Measurements from ENCODE around the gene RNF133. TPM values are rescaled to one million over a fixed set of nuclear protein-coding genes. Genes with fewer than 3 reads are reported as not detected.

RNF133 gene
- total and polyA plus RNA-seq, 2 experiments from 2014 or later = 0.80 TPM; not detected in 1

DNA sequence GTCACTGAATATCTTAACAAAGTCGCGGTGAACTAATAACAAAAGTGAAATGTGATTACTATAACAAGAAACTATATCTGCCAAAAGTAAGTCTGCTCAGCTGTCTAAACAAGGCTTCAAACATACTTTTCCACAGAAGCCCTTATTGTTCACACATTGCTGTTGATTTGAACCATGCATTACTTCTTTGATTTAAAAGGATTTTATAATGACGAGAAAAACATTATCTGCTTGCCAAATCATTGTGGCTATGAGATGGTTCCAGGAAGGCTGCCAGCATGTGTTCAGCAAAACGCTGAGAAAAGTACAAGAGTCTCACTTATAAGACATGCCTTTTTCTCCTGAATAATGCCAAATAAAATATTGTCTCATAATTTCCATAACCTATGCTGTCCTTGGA, 24.4 kb downstream of the RNF133 start:
- no peaks in the 10 kb centered on the region for H3K27me3 ChIP-seq
- no peaks in the 10 kb centered on the region for H3K36me3 ChIP-seq
- no peak overlapping the region for H3K4me3 ChIP-seq
- TF ChIP-seq, protein P1, sequence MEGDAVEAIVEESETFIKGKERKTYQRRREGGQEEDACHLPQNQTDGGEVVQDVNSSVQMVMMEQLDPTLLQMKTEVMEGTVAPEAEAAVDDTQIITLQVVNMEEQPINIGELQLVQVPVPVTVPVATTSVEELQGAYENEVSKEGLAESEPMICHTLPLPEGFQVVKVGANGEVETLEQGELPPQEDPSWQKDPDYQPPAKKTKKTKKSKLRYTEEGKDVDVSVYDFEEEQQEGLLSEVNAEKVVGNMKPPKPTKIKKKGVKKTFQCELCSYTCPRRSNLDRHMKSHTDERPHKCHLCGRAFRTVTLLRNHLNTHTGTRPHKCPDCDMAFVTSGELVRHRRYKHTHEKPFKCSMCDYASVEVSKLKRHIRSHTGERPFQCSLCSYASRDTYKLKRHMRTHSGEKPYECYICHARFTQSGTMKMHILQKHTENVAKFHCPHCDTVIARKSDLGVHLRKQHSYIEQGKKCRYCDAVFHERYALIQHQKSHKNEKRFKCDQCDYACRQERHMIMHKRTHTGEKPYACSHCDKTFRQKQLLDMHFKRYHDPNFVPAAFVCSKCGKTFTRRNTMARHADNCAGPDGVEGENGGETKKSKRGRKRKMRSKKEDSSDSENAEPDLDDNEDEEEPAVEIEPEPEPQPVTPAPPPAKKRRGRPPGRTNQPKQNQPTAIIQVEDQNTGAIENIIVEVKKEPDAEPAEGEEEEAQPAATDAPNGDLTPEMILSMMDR (IDR thresholded peaks at IDR 0.05; ENCODE audit: low read depth, low read length) = no peak
- peak in 1 of 2 donors; percentile 65 for DNase-seq (ENCODE audit: low read depth in 1 of 2, low spot score in 1 of 2)
- no peaks in the 10 kb centered on the region for H3K9me3 ChIP-seq (ENCODE audit: low read depth)
- no peak overlapping the region for H3K27ac ChIP-seq
- H3K4me1 ChIP-seq (ENCODE audit: low read depth) = no peaks in the 10 kb centered on the region

DNA sequence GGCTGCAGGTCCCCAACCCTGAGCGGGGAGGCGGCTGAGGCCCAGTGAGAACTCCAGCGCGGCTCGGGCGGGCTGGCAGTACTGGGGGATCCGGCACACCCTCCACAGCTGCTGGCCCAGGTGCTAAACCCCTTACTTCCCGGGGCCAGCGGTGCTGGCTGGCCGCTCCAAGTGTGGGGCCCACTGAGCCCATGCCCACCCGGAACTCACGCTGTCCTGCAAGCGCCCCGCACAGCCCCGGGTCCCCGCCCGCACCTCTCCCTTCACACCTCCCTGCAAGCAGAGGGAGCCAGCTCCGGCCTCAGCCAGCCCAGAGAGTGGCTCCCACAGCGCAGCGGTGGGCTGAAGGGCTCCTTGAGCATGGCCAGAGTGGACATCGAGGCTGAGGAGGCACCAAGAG, 25.0 kb downstream of the RNF133 start:
- Histone ChIP-seq H3K4me1 (ENCODE audit: low read depth) (no peaks in the 10 kb centered on the region), H3K27me3 (no peaks in the 10 kb centered on the region), H3K36me3 (no peaks in the 10 kb centered on the region), H3K9me3 (ENCODE audit: low read depth) (no peaks in the 10 kb centered on the region), H3K27ac (no peak overlapping the region), H3K4me3 (no peak overlapping the region)
- DNase-seq (ENCODE audit: low read depth in 1 of 2, low spot score in 1 of 2) = no peak
- TF ChIP-seq, protein P1 (IDR thresholded peaks at IDR 0.05; ENCODE audit: low read depth, low read length) = no peak

DNA sequence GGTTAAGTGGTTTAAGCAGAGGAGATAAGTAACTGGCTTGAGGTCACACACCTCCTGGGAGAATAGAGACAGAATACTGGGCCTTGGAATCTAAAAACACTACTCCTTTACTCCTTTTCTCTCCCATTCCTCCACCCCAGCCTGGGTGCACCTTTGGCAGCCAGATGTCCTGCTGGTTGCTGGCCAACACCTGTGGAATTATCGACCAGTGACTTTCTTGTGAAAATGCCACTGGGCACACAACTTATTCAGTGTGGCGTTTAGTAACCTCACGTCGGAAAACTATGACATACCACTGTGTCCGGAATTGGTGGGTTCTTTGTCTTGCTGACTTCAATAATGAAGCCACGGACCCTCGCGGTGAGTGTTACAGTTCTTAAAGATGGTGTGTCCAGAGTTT, 26.4 kb downstream of the RNF133 start:
- DNase-seq (ENCODE audit: low read depth in 1 of 2, low spot score in 1 of 2) = no peak
- Histone ChIP-seq H3K27me3 (no peaks in the 10 kb centered on the region), H3K4me1 (ENCODE audit: low read depth) (no peaks in the 10 kb centered on the region), H3K36me3 (no peaks in the 10 kb centered on the region), H3K9me3 (ENCODE audit: low read depth) (no peaks in the 10 kb centered on the region), H3K27ac (no peak overlapping the region), H3K4me3 (no peak overlapping the region)
- TF ChIP-seq, protein P1 (IDR thresholded peaks at IDR 0.05; ENCODE audit: low read depth, low read length) = no peak

DNA sequence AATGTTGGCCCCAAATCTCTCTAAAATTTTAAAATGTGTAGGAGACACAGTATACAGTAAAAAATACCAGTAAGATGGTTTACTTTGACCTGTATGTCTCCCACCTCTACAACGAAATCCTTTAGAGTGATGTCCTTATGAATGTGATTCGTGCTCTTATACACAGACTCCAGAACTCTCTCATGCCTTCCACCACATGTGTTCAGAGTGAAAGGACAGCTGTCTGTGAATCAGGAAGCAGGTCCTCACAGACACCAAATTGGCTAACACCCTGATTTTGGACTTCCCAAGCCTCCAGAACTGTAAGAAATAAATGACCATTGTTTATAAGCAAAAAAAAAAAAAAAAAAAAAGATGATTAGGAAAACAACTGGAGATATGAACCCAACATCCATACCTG, 35.2 kb downstream of the RNF133 start:
- Histone ChIP-seq H3K36me3 (no peaks in the 10 kb centered on the region), H3K4me1 (ENCODE audit: low read depth) (no peaks in the 10 kb centered on the region), H3K9me3 (ENCODE audit: low read depth) (no peaks in the 10 kb centered on the region), H3K4me3 (no peak overlapping the region), H3K27me3 (no peaks in the 10 kb centered on the region), H3K27ac (no peak overlapping the region)
- TF ChIP-seq, protein P1 (IDR thresholded peaks at IDR 0.05; ENCODE audit: low read depth, low read length) = no peak
- no peak for DNase-seq (ENCODE audit: low read depth in 1 of 2, low spot score in 1 of 2)

DNA sequence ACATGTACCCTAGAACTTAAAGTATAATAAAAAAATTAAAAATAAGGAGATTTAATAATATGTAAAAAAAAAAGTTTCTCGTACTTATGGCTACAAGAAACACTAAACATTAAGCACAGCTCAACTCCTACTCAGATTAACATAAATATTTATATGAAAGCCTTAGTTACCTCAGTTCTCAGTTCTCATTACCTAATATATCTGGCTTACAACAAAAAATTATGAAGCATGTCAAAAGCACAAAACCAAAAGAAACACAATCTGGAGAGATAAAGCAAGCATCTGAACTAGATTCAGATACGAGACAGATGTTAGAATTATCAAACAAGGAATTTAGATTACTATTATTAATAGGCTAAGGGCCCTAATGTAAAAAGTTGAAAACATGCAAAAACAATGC, 40.1 kb downstream of the RNF133 start:
- TF ChIP-seq, protein P1 (IDR thresholded peaks at IDR 0.05; ENCODE audit: low read depth, low read length) = no peak
- H3K4me3 ChIP-seq = no peak overlapping the region
- H3K27ac ChIP-seq = no peak overlapping the region
- H3K4me1 ChIP-seq (ENCODE audit: low read depth) = no peaks in the 10 kb centered on the region
- no peaks in the 10 kb centered on the region for H3K27me3 ChIP-seq
- no peaks in the 10 kb centered on the region for H3K36me3 ChIP-seq
- no peaks in the 10 kb centered on the region for H3K9me3 ChIP-seq (ENCODE audit: low read depth)
- no peak for DNase-seq (ENCODE audit: low read depth in 1 of 2, low spot score in 1 of 2)

DNA sequence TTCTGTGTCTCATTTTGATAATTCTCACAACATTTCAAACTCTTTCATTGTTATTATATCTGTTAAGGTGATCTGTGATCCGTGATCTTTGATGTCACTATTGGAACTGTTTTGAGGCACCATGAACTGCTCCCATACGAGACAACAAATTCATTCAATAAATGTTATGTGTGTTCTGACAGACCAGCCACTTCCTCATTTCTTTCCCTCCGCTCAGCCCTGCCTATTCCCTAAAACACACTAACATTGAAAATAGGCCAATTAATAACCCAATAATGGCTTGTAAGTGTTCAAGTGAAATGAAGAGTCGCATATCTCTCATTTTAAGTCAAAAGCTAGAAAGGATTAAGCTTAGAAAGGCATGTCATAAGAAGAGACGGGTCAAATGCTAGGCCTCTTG, 45.2 kb downstream of the RNF133 start:
- TF ChIP-seq, protein P1 (IDR thresholded peaks at IDR 0.05; ENCODE audit: low read depth, low read length) = no peak

More for the DNA sequence above, 45.2 kb downstream of the RNF133 start:
- Histone ChIP-seq H3K27ac (no peak overlapping the region), H3K4me1 (ENCODE audit: low read depth) (no peaks in the 10 kb centered on the region), H3K36me3 (no peaks in the 10 kb centered on the region), H3K27me3 (no peaks in the 10 kb centered on the region), H3K4me3 (no peak overlapping the region), H3K9me3 (ENCODE audit: low read depth) (no peaks in the 10 kb centered on the region)
- no peak for DNase-seq (ENCODE audit: low read depth in 1 of 2, low spot score in 1 of 2)
